Glutamatergic neuron (in vitro differentiated cells): ENCODE measurements around the gene TCF7. TPM values are rescaled to one million over a fixed set of nuclear protein-coding genes. Genes with fewer than 3 reads are reported as not detected.

Experiments used
- DNase-seq: peaks from one replicate; pipeline ENCODE4 v3.0.0; 2022
- H3K27ac Mint-ChIP-seq: one replicate; pipeline ENCODE4 v1.8.0; 2020; ENCODE audit warnings: mild to moderate bottlenecking, mixed read lengths, inconsistent platforms; ENCODE audit not compliant: unreplicated experiment
- H3K27me3 Mint-ChIP-seq: one replicate; pipeline ENCODE4 v1.8.0; 2020; ENCODE audit warnings: mild to moderate bottlenecking, moderate library complexity, mixed read lengths, inconsistent platforms; ENCODE audit not compliant: unreplicated experiment
- H3K36me3 Mint-ChIP-seq: one replicate; pipeline ENCODE4 v1.8.0; 2020; ENCODE audit warnings: mild to moderate bottlenecking, mixed read lengths, inconsistent platforms; ENCODE audit not compliant: unreplicated experiment
- H3K4me1 Mint-ChIP-seq: one replicate; pipeline ENCODE4 v1.8.0; 2020; ENCODE audit warnings: mild to moderate bottlenecking, low read depth, mixed read lengths, inconsistent platforms; ENCODE audit not compliant: unreplicated experiment
- H3K4me3 Mint-ChIP-seq: one replicate; pipeline ENCODE4 v1.8.0; 2020; ENCODE audit warnings: mild to moderate bottlenecking, mixed read lengths, inconsistent platforms; ENCODE audit not compliant: unreplicated experiment
- H3K9me3 Mint-ChIP-seq: one replicate; pipeline ENCODE4 v1.8.0; 2020; ENCODE audit warnings: mild to moderate bottlenecking, moderate library complexity, mixed read lengths, inconsistent platforms; ENCODE audit not compliant: unreplicated experiment
- CTCF ChIP-seq: fragments of 200-600 bp; sonication (generic); IDR thresholded peaks from one replicate; pipeline ENCODE4 v1.5.0; 2021; ENCODE audit not compliant: partially characterized antibody, unreplicated experiment
- total RNA-seq: library from RNA; stranded (reverse); fragmentation: NEBNext Ultra II Directional; extraction: Animal tissue kit (Norgen Biotek cat#: 25700); gene quantifications from one replicate; pipeline ENCODE4 v1.2.1, GENCODE V29; 2021; ENCODE audit not compliant: unreplicated experiment

The TCF7 gene
- total RNA-seq, 1 donor from 2014 or later, result 5.8 TPM

GRCh38 chr5:134136221-134136631, 21.7 kb downstream of the TCF7 start:
- Mint-ChIP-seq H3K4me3 (no peak overlapping the region), H3K27ac (no peak overlapping the region), H3K4me1 (peaks cover 9% of the 10 kb centered on the region), H3K9me3 (peaks cover 3% of the 10 kb centered on the region), H3K36me3 (peaks cover 9% of the 10 kb centered on the region), H3K27me3 (peaks cover 4% of the 10 kb centered on the region)
- peak; percentile 1 for DNase-seq
- no peak for TF ChIP-seq CTCF

DNA sequence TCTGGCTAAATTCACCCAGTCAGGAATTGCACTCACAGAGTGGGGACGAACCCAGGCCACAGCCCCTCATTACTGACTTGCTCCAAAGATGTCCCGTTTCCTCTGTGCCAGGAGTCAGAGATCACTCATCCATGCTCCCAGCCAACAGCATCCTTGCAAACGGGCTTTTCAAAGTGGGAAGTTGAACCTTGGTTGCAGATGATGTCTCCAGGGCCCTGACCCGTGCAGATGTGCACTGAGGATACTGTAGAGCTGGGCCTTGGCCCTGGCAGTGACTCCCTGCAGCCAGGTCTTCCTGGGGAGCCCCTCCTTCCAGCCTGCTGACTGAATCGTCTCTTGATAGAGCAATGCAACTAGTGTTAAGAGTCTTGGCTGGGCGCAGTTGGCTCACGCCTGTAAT, 22.3 kb downstream of the TCF7 start:
- Mint-ChIP-seq H3K27me3 (peaks cover 4% of the 10 kb centered on the region), H3K36me3 (peaks cover 9% of the 10 kb centered on the region), H3K4me3 (no peak overlapping the region), H3K27ac (no peak overlapping the region), H3K4me1 (peaks cover 15% of the 10 kb centered on the region), H3K9me3 (peaks cover 5% of the 10 kb centered on the region)
- no peak for TF ChIP-seq CTCF
- no peak for DNase-seq

GRCh38 chr5:134138416-134139376, 24.2 kb downstream of the TCF7 start:
- no peak overlapping the region for H3K4me3 Mint-ChIP-seq
- H3K36me3 Mint-ChIP-seq, result peaks cover 9% of the 10 kb centered on the region
- peaks cover 19% of the 10 kb centered on the region for H3K4me1 Mint-ChIP-seq
- H3K27me3 Mint-ChIP-seq, result peaks cover 4% of the 10 kb centered on the region
- H3K27ac Mint-ChIP-seq, result no peak overlapping the region
- no peak for DNase-seq
- peaks cover 6% of the 10 kb centered on the region for H3K9me3 Mint-ChIP-seq
- no peak for TF ChIP-seq CTCF

GRCh38 chr5:134139377-134139851, 24.9 kb downstream of the TCF7 start:
- H3K4me1 Mint-ChIP-seq, result peaks cover 19% of the 10 kb centered on the region
- H3K27me3 Mint-ChIP-seq, result peaks cover 6% of the 10 kb centered on the region
- peaks cover 9% of the 10 kb centered on the region for H3K36me3 Mint-ChIP-seq
- TF ChIP-seq CTCF, result no peak
- DNase-seq, result no peak
- H3K27ac Mint-ChIP-seq, result no peak overlapping the region
- H3K4me3 Mint-ChIP-seq, result no peak overlapping the region
- peaks cover 6% of the 10 kb centered on the region for H3K9me3 Mint-ChIP-seq
